LNCaP clone FGC (cell line): Measurements from ENCODE around the gene PNMA8C.
"Not testable (repeated sequence)": the region's sequence is repeated elsewhere in the genome, so short reads cannot be mapped to it uniquely, and the experiment has no call there.

ENCODE experiments used
- DNase-seq: peaks from one replicate; pipeline ENCODE4 v3.0.0-alpha.2; 2011; ENCODE audit warnings: low read depth
- H3K4me3 ChIP-seq: 2 replicates; pipeline ENCODE4 v1.5.1; 2011; ENCODE audit warnings: mild to moderate bottlenecking, low read depth, low read length, control low read depth
- TF ChIP-seq, protein P1 (sequence below): IDR thresholded peaks from 2 replicates; pipeline ENCODE4 v1.5.1; 2012; ENCODE audit warnings: mild to moderate bottlenecking; ENCODE audit not compliant: control insufficient read depth, insufficient read depth; ENCODE audit errors: extremely low read depth

PNMA8C gene

DNA sequence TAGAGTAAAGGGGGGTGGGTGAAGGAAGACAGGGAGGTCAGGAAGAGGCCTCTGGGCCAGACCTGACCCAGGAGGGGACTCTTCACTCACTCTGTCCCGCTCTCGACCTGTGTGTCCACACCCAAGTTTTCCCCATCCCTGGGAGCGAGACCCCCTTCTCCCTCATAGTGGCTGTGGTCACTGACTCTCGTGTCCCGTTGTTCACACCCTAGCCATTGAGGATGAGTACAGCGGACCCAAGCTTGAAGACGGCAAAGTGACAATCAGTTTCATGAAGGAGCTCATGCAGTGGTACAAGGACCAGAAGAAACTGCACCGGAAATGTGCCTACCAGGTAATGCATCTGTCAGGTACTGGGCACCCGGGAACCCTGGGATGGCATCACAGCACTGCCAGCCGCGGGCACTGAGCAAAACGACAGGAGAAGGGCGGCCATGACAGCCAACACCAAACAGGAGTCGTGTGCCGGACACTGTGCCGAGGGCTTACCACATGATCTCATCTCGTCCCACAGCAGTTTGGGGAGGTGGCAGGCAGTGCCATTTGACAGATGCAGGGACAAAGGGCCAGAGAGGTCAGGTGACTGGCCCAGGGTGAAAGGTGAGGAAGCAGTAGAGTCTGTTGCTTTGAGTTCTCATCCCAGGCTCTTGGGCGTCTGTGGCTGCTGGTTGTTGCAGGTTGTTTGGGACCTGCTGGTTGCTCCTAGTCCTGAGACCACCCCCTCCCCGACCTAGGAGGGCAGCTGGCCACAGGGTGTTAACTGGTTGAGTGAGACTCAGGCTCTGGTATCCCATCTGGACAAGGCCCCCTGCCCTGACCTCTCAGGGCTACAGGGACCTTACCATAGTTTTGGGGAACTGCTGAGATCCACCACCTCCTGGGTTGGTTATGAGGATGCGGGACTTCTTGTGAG lies 52.2 kb downstream of the PNMA8C start:
- TF ChIP-seq, protein P1, sequence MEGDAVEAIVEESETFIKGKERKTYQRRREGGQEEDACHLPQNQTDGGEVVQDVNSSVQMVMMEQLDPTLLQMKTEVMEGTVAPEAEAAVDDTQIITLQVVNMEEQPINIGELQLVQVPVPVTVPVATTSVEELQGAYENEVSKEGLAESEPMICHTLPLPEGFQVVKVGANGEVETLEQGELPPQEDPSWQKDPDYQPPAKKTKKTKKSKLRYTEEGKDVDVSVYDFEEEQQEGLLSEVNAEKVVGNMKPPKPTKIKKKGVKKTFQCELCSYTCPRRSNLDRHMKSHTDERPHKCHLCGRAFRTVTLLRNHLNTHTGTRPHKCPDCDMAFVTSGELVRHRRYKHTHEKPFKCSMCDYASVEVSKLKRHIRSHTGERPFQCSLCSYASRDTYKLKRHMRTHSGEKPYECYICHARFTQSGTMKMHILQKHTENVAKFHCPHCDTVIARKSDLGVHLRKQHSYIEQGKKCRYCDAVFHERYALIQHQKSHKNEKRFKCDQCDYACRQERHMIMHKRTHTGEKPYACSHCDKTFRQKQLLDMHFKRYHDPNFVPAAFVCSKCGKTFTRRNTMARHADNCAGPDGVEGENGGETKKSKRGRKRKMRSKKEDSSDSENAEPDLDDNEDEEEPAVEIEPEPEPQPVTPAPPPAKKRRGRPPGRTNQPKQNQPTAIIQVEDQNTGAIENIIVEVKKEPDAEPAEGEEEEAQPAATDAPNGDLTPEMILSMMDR, result no peak
- no peak for DNase-seq
- no peak overlapping the region for H3K4me3 ChIP-seq

DNA sequence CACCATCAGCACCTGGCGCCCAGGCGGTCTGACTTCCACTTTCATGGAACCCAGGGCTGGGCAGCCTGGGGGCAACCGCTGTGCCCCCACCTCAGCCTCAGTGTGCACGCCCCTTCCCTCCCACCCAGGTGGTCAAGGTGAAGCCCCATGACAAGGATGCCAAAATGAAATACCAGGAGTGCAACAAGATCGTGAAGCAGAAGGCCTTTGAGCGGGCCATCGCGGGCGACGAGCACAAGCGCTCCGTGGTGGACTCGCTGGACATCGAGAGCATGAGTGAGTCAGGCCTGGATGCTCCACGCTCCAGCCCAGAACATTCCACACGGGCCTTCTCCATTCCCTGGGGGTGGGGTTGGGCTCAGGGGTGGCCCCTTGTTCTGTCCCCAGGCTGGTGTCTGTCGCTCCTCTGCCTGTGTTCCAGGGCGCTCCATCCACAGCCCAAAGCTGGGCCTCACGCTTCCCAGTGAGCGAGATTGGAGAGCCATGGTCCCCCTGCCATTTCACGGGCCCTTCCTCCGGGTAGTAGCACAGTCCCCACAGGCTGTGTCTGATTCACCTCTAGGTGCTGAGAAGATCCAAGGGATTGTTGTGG lies 53.2 kb downstream of the PNMA8C start:
- H3K4me3 ChIP-seq, DNase-seq: not testable (repeated sequence)
